ENCODE measurements around the gene ZRSR2.

Gene ZRSR2

GRCh38 chrX:15854712-15855567, 64.7 kb downstream of the ZRSR2 start, which contains the start of gene AP1S2:
AP1S2 (minus strand) TSS chrX:15854813; CDS start chrX:15852524, 2,289 bp downstream.
- peak; percentile 89 for DNase-seq

GRCh38 chrX:15855568-15856221, 65.4 kb downstream of the ZRSR2 start:
- DNase-seq, result no peak

- DNase-seq, result no peak
These were observed 65.9 kb downstream of the ZRSR2 start for GRCh38 chrX:15856222-15856587.

GRCh38 chrX:15856636-15857035, 66.4 kb downstream of the ZRSR2 start:
- peak; percentile 62 for DNase-seq

- DNase-seq, result no peak
These were observed 67.8 kb downstream of the ZRSR2 start for GRCh38 chrX:15858051-15858450.

- no peak for DNase-seq
These were observed 70.6 kb downstream of the ZRSR2 start for GRCh38 chrX:15860921-15861320.

- peak; percentile 12 for DNase-seq
These were observed 73.7 kb downstream of the ZRSR2 start for GRCh38 chrX:15864023-15864422.

GRCh38 chrX:15864629-15865028, 74.3 kb downstream of the ZRSR2 start:
- DNase-seq, result peak; percentile 2

- no peak for DNase-seq
These were observed 75.9 kb downstream of the ZRSR2 start for GRCh38 chrX:15866147-15866546.

- no peak for DNase-seq
These were observed 79.4 kb downstream of the ZRSR2 start for GRCh38 chrX:15869695-15870094.

GRCh38 chrX:15870310-15870709, 80.0 kb downstream of the ZRSR2 start:
- no peak for DNase-seq

Measured in NCI-H446 treated with DMSO at 0.1 percent for 48 hours (cell line).